Measurements from ENCODE around the gene SOWAHA. TPM values are rescaled to one million over a fixed set of nuclear protein-coding genes. Genes with fewer than 3 reads are reported as not detected.
A peak's percentile ranks its signal among the peaks of the same experiment; 100 is the strongest.
"Not testable (repeated sequence)": the region's sequence is repeated elsewhere in the genome, so short reads cannot be mapped to it uniquely, and the experiment has no call there.

The SOWAHA gene
- polyA plus RNA-seq, 3 donors: 4.2 to 4.5 (median 4.3) TPM

DNA sequence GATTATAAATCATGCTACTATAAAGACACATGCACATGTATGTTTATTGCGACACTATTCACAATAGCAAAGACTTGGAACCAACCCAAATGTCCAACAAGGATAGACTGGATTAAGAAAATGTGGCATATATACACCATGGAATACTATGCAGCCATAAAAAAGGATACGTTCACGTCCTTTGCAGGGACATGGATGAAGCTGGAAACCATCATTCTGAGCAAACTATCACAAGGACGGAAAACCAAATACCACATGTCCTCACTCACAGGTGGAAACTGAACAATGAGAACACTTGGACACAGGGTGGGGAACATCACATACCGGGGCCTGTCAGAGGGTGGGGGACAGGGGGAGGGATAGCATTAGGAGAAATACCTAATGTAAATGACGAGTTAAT lies 7.2 kb upstream of the SOWAHA start:
- DNase-seq (ENCODE audit: low read depth in 3 of 3, low spot score in 2 of 3): not testable (repeated sequence)

DNA sequence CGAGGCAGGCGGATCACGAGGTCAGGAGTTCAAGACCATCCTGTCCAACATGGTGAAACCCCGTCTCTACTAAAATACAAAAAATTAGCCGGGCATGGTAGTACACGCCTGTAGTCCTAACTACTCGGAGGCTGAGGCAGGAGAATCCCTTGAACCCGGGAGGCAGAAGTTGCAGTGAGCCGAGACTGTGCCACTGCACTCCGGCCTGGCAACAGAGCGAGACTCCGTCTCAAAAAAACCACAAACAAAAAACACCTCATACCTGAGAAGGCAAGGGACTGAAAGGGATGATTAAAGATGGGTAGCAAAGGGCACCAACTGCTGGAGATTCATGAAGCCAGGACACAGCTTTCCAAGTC lies 6.3 kb upstream of the SOWAHA start:
- DNase-seq (ENCODE audit: low read depth in 3 of 3, low spot score in 2 of 3): not testable (repeated sequence)

DNA sequence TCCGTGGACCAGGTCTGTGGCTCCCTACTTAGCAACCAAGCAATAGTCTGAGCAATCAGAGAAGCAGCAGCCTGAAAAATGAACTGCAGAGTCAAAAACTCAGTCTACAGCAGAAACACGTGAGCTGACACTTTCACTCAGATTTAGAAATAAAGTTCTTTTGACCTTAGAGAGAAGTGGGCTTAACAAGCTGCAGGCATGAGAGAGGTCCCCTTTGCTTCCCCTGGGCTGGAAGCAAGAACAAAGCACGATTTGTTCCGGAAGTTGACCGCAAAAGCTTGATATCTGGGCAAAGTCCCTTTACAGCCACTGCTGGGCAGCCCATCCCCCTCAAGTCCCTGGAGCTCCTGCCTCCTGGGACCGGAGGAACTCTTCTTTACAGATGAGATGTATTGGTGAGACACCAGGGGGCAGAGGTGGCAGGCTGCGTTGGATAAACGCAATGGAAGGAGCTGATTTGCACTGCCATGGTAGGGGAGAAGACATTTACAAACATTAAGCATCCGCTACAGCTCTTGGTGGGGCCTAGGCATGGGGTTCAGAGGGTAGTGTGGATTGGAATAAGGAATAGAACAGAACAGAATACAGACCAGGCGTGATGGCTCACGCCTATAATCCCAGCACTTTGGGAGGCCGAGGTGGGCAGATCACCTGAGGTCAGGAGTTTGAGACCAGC lies 5.8 kb upstream of the SOWAHA start:
- no peak for DNase-seq (ENCODE audit: low read depth in 3 of 3, low spot score in 2 of 3)

DNA sequence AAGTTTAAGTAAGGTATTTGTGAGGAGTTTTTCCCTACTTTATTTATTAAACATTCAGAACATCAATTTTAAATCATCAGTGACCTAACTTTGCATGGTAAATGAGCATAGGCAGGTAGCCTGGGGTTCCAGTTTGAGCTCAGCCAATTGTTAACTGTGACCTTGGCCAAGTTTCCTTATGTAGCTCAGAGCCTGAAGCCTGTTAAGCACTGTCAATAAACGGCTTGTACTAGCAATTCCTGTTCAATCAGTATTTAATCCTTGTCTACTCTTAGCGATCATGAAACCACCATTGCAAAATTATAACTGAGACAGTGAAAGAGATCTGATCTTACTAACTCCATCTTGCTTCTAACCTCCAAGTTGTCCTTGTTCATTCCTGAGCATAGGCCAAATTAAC lies 4.7 kb upstream of the SOWAHA start:
- DNase-seq (ENCODE audit: low read depth in 3 of 3, low spot score in 2 of 3): no peak

DNA sequence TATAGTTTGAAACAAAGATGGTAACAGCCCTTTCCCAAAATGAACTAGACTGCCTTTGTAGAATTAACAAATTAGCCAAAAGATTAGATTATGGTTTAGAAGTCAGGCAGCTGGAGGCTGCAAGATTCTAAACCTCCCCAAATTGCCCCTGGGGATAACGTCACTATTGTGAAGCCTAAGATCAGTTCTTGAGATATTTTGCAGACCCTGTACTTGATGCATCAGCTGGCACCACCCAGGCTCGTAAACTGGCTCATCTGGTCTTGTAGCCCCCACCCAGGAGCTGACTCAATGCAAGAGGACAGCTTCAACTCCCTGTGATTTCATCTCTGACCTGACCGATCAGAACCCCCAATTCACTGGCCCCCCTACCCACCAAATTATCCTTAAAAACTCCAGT lies 4.2 kb upstream of the SOWAHA start:
- DNase-seq (ENCODE audit: low read depth in 3 of 3, low spot score in 2 of 3): no peak

DNA sequence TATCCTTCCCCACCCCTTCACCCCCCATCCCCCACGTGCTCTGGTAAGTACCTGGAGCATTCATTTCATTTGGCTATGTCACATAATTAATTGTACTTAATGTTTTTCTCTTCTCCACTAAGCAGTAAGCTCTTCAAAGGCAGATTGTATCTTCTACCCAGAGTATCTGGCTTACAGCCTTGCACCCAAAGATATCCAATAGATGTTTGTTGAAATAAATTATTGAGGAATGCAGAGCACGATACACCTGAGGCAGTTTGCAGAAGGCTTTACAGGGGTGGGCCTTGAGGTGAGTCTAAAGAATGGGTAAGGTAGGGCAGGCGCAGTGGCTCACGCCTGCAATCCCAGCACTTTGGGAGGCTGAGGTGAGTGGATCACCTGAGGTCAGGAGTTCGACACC lies 2.5 kb upstream of the SOWAHA start:
- DNase-seq (ENCODE audit: low read depth in 3 of 3, low spot score in 2 of 3): no peak

DNA sequence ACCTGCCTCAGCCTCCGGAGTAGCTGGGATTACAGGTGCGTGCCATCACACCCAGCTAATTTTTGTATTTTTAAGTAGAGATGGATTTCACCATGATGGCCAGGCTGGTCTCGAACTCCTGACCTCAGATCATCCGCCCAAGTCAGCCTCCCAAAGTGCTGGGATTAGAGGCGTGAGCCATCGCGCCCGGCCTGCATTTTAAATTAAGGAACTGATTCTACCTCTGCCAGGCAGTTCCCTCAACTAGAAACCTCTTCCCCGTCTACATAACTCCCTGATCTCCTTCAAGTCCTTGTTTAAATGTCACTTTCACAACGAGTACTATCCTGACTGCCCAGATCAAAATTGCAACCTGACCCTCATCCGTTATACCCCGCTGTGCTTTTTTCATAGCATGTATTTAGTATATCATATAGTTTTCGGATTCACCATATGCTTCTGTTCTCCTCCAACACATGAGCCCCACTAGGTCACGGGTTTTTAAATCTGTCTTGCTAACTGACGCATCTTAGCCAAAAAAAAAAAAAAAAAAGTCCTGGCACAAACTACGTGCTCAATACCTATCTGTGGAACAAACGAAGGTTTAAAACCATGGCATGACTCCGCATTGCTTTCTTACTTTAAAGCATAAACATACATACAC lies 858 bp upstream of the SOWAHA start:
- no peak for DNase-seq (ENCODE audit: low read depth in 3 of 3, low spot score in 2 of 3)

DNA sequence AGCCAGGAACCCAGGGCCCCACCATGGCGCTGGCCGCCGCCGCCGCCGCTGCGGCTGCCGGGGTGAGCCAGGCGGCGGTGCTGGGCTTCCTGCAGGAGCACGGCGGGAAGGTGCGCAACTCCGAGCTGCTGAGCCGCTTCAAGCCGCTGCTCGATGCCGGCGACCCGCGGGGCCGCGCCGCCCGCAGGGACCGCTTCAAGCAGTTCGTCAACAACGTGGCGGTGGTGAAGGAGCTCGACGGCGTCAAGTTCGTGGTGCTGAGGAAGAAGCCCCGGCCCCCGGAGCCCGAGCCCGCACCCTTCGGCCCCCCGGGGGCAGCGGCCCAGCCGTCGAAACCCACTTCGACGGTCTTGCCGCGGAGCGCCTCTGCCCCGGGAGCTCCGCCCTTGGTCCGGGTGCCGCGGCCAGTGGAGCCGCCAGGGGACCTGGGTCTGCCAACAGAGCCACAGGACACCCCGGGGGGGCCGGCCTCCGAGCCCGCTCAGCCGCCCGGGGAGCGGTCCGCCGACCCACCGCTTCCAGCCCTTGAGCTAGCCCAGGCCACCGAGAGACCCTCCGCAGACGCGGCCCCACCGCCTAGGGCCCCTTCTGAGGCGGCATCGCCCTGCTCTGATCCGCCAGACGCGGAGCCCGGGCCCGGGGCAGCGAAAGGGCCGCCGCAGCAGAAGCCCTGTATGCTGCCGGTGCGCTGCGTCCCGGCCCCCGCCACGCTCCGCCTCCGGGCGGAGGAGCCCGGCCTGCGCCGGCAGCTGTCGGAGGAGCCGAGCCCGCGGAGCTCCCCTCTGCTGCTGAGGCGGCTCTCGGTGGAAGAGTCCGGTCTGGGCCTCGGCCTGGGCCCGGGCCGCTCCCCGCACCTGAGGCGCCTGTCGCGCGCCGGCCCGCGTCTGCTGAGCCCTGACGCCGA lies 749 bp downstream of the SOWAHA start:
- no peak for DNase-seq (ENCODE audit: low read depth in 3 of 3, low spot score in 2 of 3)

DNA sequence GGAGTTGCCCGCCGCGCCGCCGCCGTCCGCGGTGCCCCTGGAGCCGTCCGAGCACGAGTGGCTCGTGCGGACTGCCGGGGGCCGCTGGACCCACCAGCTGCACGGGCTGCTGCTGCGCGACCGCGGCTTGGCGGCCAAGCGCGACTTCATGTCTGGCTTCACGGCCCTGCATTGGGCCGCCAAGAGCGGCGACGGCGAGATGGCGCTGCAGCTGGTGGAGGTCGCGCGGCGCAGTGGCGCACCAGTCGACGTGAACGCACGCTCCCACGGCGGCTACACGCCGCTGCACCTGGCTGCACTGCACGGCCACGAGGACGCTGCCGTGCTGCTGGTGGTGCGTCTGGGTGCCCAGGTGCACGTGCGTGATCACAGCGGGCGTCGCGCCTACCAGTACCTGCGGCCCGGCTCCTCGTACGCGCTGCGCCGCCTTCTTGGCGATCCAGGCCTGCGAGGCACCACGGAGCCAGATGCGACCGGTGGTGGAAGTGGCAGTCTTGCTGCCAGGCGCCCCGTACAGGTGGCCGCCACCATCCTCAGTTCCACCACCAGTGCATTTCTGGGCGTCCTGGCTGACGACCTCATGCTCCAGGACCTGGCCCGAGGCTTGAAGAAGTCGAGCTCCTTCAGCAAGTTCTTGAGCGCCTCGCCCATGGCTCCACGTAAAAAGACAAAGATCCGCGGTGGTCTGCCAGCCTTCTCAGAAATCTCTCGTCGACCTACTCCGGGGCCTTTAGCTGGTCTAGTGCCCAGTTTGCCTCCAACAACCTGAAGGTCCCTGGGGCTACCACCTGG lies 1.6 kb downstream of the SOWAHA start:
- DNase-seq (ENCODE audit: low read depth in 3 of 3, low spot score in 2 of 3): no peak

DNA sequence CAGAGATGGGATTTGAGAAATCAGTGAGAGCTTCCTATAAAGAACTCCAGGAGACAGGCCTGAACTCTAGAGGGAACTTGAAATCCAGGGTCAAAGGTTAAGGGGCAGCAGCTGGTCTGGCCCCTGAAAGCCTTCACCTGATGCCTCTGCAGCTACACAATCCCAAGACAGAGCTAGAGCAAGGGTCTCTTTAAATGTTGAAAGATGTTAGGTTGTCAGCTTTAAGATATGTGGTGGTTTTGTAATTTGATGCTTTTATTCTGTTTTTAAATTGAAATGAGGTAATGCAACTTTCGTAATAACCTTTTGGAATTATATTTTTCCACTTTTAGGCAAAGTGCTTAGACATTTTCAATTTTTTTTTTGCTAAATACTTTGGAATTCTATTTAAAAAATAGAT lies 2.4 kb downstream of the SOWAHA start:
- no peak for DNase-seq (ENCODE audit: low read depth in 3 of 3, low spot score in 2 of 3)

DNA sequence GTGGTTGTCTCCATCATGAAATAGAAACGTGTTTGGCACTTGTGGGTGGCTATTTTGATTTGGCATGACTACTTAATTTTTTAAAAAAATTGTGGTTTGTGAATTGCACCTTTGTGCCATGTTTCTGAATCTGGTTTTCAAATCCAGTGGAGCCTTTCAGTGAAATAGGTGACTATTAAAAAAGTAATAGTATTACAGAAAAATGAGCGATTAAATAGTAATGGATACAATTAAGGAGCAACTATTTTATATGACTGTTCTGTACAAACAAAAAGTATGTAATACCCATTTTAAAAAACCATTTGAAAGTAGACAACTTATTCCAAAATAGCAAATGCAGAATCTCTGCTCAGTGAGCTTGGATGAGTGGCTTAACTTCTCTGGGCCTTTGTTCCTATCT lies 3.0 kb downstream of the SOWAHA start:
- no peak for DNase-seq (ENCODE audit: low read depth in 3 of 3, low spot score in 2 of 3)

DNA sequence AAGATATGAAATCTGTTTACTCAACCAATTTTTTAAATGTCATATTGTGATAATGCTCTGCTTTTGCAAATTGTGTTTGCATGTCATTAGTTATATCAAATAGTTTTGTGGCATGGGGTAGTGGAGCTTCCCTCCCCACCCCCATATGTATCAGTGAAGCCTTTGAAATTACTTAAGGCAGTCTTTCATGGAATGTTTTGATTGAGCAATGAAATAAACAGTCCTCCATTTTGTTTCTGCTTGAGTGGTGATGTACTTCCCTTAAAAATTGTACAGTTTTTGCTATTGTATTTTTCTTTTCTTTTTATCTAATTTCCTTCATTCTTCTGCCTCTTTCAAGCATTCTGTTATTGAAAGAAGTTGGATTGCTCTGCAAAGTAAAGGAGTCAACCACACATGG lies 3.5 kb downstream of the SOWAHA start:
- DNase-seq (ENCODE audit: low read depth in 3 of 3, low spot score in 2 of 3): no peak

DNA sequence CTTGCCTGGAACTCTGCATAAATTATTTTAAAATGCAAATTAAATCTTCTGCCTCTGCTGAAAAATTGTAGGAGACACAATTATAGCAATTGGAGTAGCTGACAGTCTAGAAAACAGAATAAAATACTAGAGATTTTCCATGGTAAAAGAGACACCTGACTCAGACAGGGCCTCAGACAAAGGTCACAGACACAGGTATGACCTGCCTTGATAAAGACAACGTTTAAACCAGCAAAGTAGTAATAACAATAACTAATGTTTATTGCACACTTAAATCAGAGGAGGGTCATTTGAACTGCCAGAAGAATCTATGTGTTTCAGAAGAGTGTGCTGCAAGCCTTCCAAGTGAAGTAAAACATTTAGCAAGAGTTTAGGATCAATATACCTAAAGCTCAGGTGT lies 3.9 kb downstream of the SOWAHA start:
- DNase-seq (ENCODE audit: low read depth in 3 of 3, low spot score in 2 of 3): no peak

DNA sequence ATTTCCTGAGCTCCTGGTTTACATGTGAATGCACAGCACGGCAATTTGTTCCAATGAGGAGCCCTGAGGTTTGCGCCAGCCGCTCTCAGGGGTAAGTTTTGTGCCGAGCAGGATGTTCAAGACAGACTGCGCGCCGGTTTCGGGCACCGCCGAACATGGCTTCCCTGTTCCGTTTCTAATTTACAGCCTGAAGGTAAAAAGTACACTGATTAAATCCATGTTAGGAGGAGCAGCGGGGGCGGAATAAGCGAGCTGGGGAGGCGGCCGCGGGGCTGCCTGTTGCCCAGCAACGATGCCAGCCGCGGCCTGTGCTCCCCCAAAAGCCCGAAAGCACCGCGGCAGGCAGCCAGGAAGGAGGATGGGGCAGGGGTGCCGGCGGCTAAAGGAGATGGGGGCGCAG lies 6.4 kb downstream of the SOWAHA start:
- no peak for DNase-seq (ENCODE audit: low read depth in 3 of 3, low spot score in 2 of 3)

DNA sequence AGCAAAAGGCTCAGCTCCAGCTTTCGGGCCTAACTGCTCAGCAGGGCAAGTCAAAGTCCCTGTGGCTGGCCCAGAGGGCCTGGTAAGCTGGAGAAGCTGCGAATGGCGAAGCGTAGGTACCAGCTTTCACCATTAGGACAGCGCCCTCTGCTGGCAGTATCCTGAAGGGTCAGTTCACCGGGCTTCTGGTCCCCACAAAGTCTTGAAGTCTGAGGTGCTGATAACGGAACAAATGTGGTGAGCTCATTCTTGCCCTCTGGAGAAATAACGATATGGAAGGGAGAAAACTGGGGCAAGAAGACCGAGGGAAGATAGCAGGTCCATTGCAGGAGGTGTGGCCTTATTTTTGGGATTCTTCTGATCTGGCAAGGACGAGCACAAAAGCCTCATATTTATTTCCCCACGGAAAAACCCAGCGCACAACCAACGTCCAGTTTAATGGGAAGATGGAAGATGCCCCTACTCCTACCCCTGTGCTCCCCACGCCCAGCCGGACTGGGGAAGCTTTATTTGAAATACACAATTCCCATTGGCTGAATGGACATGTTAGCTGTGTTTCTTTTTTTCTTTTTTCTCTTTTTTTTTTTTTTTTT lies 7.2 kb downstream of the SOWAHA start:
- peak; percentile 80 to 85 (median 82) for DNase-seq (ENCODE audit: low read depth in 3 of 3, low spot score in 2 of 3)

DNA sequence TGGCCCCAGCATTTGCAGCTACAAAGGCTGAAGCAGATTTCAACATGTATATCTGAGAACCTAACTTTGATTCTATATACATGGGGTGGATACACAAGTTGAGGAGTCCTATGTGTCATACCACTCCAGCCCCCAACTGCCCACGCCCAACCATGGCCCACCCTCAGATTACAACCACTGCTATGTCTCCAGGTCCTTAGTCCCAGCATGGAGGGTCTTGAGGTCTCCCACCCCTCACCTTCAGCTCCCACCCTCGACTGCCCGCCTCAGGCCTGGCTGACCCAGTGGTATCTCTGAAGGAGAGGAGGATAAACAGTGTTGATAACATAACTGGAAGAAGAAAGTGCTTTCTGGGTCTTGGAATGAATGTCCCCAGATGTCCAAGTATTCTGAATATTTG lies 8.2 kb downstream of the SOWAHA start:
- no peak for DNase-seq (ENCODE audit: low read depth in 3 of 3, low spot score in 2 of 3)

DNA sequence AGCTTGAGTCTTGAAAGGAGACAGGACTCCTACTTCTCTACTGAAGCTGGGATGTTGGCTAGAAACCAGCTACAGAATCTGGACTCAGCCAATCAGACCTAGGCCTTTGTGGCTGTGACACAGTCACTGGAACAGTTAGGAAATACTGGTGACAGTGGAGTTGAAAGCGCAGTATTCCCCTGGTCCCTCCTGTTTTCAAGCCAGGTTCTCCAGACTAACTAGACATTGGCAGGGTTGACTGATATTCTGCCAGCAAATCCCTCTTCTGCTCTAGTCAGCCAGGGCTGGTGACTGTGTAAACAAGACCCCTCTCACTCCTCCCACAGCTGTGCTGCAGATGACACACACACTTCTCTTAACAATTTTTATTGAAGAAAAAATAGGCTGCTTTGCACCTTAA lies 8.7 kb downstream of the SOWAHA start:
- no peak for DNase-seq (ENCODE audit: low read depth in 3 of 3, low spot score in 2 of 3)

DNA sequence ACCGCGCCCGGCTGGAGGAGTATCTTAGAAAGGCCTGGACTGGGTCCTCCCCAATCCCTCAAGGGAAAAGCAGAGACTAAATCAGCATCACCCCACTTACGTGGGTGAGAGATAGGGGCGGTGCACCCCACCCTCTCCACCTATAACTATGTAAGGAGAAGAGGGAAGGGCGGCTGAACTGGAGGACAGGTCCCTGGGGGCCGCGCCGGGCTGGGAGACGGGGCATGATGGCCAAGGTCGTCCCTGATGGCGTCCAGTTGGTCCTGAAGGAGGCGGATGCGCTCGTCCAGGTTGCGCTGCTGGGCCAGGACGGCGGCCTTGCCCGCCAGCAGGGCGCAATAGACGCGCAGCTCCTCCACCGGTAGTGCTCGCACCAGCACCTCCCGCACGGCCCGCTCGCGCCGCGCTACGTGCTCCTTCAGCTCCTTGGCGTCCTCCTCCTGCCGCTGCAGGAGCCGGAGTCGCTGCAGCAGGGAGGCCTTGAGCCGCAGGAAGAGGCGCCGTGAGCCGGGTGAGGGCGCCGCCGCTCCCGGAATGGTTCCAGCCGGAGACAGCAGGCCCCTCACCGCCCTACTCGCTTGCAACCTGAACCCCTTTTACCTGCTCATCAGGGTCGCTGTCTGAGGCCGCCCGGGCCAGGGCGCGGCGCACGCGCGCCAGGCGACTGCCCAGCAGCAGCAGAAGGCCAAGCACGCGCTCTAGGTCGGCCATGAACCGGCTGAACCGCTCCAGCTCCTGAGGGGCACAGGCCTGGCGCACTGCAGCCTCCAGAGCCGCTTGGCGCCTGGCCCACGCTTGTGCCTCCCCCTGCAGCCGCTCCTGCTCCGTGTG lies 9.8 kb downstream of the SOWAHA start:
- DNase-seq (ENCODE audit: low read depth in 3 of 3, low spot score in 2 of 3): no peak

DNA sequence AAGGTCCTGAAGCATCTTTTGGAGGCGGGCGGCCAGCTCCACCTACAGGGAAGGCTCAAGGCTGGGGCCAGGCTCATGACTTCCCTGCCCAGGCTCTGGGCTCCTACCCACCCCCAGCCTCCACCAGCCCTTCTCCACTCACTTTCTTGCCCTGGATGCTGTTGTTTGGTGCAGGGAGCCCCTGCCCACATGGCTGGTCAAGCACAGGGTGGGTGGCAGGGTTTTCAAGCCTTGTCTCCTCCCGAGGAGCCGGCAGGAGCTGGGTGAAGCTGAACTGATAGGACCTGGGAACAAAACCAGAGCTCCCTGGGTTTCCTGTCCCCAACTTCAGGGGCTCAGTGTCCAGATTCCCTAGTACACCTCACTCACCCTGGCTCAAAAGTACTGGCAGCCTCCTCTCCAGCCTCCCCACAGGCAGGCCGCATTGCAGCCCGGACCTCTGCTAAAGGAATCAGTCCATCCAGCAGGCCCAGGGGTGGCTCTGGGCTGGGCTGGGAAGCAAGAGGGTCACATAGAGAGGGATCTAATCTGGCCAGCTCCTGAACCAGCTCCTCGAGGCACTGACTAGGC lies 10.5 kb downstream of the SOWAHA start:
- no peak for DNase-seq (ENCODE audit: low read depth in 3 of 3, low spot score in 2 of 3)

All from right renal cortex interstitium (tissue), 3 donors.